Measurements from ENCODE around the gene SLC19A2.
A peak's percentile ranks its signal among the peaks of the same experiment; 100 is the strongest.

Gene SLC19A2

GRCh38 chr1:169427081-169427641, 58.6 kb downstream of the SLC19A2 start, which contains the start of gene CCDC181:
Gene CCDC181, minus strand, starts transcription at chr1:169427474. Its CDS starts 2,547 bp downstream, at chr1:169424927.
- Histone ChIP-seq H3K27ac (ENCODE audit: low read length) (no peak within 1 kb of the TSS), H3K27me3 (ENCODE audit: low read depth, low read length) (peaks cover 7% of the 10 kb centered on the region), H3K4me1 (ENCODE audit: control insufficient read depth in 1 of 2, insufficient read depth in 2 of 2, low read length in 2 of 2) (peaks cover 0 to 4% of the 10 kb centered on the region in 2 donors), H3K9me3 (ENCODE audit: control insufficient read depth in 1 of 2, low read length in 2 of 2) (peaks cover 0 to under 1% of the 10 kb centered on the region in 2 donors), H3K36me3 (ENCODE audit: control insufficient read depth in 1 of 2, insufficient read depth in 2 of 2, low read length in 2 of 2) (no peaks in the 10 kb centered on the region), H3K4me3 (ENCODE audit: low read depth in 1 of 2, low read length in 2 of 2) (peak within 1 kb of the TSS; percentile 64 to 77)

- peak overlapping the region in 1 of 2 donors; percentile 77 for H3K4me3 ChIP-seq (ENCODE audit: low read depth in 1 of 2, low read length in 2 of 2)
- no peaks in the 10 kb centered on the region for H3K9me3 ChIP-seq (ENCODE audit: control insufficient read depth in 1 of 2, low read length in 2 of 2)
- H3K36me3 ChIP-seq (ENCODE audit: control insufficient read depth in 1 of 2, insufficient read depth in 2 of 2, low read length in 2 of 2): no peaks in the 10 kb centered on the region
- peaks cover 7% of the 10 kb centered on the region for H3K27me3 ChIP-seq (ENCODE audit: low read depth, low read length)
- H3K27ac ChIP-seq (ENCODE audit: low read length): no peak overlapping the region
- H3K4me1 ChIP-seq (ENCODE audit: control insufficient read depth in 1 of 2, insufficient read depth in 2 of 2, low read length in 2 of 2): peaks cover 0 to 4% of the 10 kb centered on the region in 2 donors
Observed at GRCh38 chr1:169426174-169426705, 59.5 kb downstream of the SLC19A2 start.

- H3K36me3 ChIP-seq (ENCODE audit: control insufficient read depth in 1 of 2, insufficient read depth in 2 of 2, low read length in 2 of 2): no peaks in the 10 kb centered on the region
- H3K27ac ChIP-seq (ENCODE audit: low read length): no peak overlapping the region
- H3K9me3 ChIP-seq (ENCODE audit: control insufficient read depth in 1 of 2, low read length in 2 of 2): no peaks in the 10 kb centered on the region
- no peaks in the 10 kb centered on the region for H3K27me3 ChIP-seq (ENCODE audit: low read depth, low read length)
- H3K4me3 ChIP-seq (ENCODE audit: low read depth in 1 of 2, low read length in 2 of 2): no peak overlapping the region
- no peaks in the 10 kb centered on the region for H3K4me1 ChIP-seq (ENCODE audit: control insufficient read depth in 1 of 2, insufficient read depth in 2 of 2, low read length in 2 of 2)
Observed at GRCh38 chr1:169421309-169421708, 64.4 kb downstream of the SLC19A2 start.

- Histone ChIP-seq H3K36me3 (ENCODE audit: control insufficient read depth in 1 of 2, insufficient read depth in 2 of 2, low read length in 2 of 2) (no peaks in the 10 kb centered on the region), H3K27ac (ENCODE audit: low read length) (no peak overlapping the region), H3K4me1 (ENCODE audit: control insufficient read depth in 1 of 2, insufficient read depth in 2 of 2, low read length in 2 of 2) (no peaks in the 10 kb centered on the region)
Observed at GRCh38 chr1:169414952-169415351, 70.8 kb downstream of the SLC19A2 start.

More at GRCh38 chr1:169414952-169415351, 70.8 kb downstream of the SLC19A2 start:
- Histone ChIP-seq H3K9me3 (ENCODE audit: control insufficient read depth in 1 of 2, low read length in 2 of 2) (peaks cover 0 to 6% of the 10 kb centered on the region in 2 donors), H3K27me3 (ENCODE audit: low read depth, low read length) (no peaks in the 10 kb centered on the region), H3K4me3 (ENCODE audit: low read depth in 1 of 2, low read length in 2 of 2) (no peak overlapping the region)
